Activated T-cell treated with anti-CD3 and anti-CD28 coated beads, Interleukin-2, amount 50 U/mL, for 1 hour (primary cell): ENCODE measurements around the gene TRIO.

Source experiments
- DNase-seq: peaks from one replicate; pipeline ENCODE4 v3.0.0-alpha.2; 2020

Gene TRIO

GRCh38 chr5:14341571-14342230 lies 198.6 kb downstream of the TRIO start:
- no peak for DNase-seq

GRCh38 chr5:14342306-14342705 lies 199.2 kb downstream of the TRIO start:
- no peak for DNase-seq

GRCh38 chr5:14343376-14343775 lies 200.2 kb downstream of the TRIO start:
- DNase-seq, result no peak

DNA sequence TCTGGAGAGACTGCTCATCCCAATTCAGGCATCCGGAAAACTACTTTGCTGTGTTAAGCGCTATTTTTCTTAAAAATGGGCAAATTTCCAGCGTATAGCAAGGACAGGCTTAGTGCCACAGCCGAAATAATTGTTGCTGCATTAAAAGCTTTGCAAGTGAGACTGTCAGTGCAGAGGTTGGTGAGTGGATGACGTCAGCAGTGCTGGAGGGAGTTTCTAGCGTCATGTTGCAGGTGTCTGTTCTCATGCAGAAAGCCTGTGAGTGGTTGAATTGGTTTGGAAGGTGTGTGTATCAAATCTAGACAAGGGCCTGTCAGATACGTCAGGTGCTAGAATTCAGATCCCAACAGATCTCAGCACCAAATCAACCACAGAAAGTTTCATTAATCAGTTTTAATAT lies 204.4 kb downstream of the TRIO start:
- DNase-seq, result no peak

DNA sequence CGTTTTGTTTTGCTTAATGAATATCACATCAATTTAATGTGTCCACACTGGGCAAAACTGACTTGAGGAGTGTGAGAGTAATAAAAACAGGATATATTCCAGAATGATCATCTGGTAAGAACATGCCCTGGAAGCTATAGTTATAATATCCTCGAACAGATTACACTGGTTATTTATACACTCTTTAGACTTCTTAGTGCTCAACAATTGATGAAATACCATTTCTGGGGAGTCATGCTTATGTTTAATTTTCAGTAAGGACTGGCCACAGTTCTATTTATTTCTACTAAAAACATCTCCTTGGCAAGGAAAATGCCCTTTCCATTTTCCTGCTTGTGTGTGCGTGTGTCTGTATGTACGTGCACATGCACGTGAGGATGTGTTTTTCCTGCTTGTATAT lies 205.0 kb downstream of the TRIO start:
- DNase-seq, result no peak

GRCh38 chr5:14349029-14349428 lies 205.9 kb downstream of the TRIO start:
- DNase-seq, result no peak

- no peak for DNase-seq
Measured at GRCh38 chr5:14351086-14351661, 208.0 kb downstream of the TRIO start.

DNA sequence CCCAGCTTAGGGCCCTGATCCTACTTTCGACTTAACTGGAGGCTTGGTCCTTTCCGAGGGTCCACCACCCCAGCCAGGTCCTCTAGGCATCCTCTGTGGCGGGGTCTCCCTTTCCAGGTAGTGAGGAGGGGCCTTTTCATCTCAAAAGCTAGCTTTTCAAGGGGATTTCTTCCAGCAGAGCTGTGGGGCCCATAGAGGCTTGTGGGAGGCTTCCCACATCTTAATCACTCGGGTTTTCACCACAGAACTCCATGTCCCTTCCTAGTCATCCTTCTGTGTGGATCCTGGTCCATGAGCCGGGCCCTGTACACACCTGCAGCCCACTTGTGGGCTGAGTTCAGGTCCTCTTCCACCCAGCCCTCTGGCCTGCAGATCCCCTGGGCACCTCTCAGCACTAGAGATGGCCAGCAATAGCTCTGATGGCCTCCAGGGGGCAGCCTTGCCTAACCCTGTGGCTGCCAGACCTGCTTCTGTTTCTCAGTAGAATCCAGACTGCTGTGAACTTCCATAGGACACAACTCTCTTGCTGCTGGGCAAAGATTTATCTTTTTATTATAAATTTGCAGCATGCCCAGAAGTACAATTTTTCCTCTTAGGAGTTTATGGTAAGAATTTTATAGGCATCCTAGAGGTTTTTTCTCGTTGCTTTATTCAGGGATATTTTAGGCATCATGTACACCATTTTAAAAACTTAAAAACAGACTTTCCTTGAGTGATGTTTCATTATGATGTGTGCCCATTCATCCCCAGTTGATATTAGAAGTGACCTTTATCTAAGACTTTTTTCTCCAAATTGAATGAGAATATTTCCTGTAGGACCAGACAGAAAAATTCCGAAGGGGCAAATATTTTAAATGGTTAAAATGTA lies 208.9 kb downstream of the TRIO start:
- peak; percentile 59 for DNase-seq

GRCh38 chr5:14353726-14354474 lies 210.8 kb downstream of the TRIO start:
- DNase-seq, result no peak

GRCh38 chr5:14355391-14355790 lies 212.2 kb downstream of the TRIO start:
- no peak for DNase-seq

- DNase-seq, result no peak
Measured at GRCh38 chr5:14356305-14356704, 213.2 kb downstream of the TRIO start.

GRCh38 chr5:14357441-14357840 lies 214.3 kb downstream of the TRIO start:
- no peak for DNase-seq

DNA sequence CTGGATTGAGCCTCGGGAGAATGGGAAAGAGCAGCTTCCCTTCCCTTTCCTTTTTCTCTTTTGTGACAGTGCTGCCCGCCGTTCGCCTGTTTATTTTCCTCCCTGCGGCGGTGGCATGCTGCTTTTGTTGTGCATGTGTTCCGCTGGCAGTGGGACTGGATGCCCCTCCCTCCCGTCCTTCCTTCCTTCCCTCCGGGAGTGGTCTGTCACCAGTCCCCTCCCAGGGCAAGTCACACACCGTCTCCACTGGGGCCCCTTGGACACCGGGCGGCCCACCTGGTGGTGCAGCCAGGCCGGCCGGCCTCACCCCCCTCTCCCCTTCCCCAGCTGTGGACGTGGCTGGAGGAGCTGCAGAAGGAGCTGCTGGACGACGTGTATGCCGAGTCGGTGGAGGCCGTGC lies 214.7 kb downstream of the TRIO start:
- DNase-seq, result no peak

GRCh38 chr5:14358536-14358935 lies 215.4 kb downstream of the TRIO start:
- no peak for DNase-seq

DNA sequence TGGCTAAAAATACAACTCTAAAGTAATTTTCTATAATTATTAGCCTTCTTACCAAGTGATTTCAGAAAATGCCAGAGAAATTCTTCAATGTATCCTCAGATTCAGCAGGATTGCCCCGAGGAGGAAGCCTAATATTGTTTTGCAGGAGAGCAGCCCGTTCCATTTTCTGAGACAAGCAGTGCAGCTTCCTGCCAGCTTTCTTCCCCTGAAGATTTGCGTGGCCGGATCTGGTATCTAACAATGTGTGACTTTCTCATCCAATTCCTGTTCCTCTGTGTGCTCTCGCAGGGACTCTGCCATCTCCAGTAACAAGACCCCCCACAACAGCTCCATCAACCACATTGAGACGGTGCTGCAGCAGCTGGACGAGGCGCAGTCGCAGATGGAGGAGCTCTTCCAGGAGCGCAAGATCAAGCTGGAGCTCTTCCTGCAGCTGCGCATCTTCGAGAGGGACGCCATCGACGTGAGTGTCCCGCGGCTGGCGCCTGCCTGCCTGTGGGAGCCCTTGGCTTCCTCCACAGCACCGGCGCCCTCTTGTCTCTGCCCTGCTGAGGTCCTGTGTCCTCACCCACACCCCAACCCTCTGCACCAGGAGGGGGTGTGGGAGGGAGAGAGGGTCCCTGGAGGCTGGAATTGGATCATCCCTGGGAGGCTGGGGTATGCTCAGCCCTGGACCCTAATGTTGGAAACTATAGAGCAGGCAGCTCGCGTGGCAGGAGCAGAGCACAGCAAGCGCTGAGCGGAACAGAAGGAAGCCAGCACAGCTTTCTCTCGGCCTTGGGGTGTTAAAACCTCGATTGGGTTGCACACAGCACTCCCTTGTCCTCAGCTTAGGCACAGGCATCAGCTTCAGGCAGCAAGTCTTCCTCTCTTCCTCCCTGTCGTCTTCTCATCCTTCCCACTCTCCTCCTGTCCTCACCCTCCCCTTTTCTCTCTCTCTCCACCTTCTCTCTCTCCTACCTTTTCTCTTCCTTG lies 216.2 kb downstream of the TRIO start:
- DNase-seq, result no peak

GRCh38 chr5:14362491-14362890 lies 219.3 kb downstream of the TRIO start:
- no peak for DNase-seq

- DNase-seq, result no peak
Measured at GRCh38 chr5:14364096-14364495, 221.0 kb downstream of the TRIO start.

- peak; percentile 20 for DNase-seq
Measured at GRCh38 chr5:14364576-14365472, 221.7 kb downstream of the TRIO start.

DNA sequence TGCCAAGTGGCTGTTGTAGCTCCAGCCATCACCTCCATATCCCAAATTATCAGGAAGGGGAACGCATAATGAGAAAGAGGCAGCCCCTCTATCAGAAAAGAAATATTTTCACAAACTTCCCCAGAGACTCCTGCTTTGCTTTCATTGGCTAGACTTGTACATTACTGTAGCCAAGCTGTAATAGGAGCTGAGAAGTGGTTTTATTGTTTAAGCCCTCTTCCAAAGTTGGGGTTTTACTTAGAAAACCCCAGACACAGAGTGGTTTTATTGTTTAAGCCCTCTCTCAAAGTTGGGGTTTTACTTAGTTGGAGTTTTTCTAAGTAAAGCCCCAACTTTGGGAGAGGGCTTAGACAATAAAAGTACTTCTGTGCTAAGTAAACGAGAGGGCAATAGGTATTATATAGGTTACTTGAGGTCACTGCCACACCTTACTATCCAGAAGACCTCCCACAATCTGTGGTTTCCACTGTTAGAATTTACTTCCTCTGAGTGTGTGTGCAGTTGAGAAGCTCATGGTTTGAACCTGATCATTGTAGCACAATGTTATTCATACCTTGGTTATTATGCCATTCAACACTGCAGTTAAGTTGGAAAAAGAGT lies 222.8 kb downstream of the TRIO start:
- no peak for DNase-seq

GRCh38 chr5:14366763-14367162 lies 223.6 kb downstream of the TRIO start:
- no peak for DNase-seq

DNA sequence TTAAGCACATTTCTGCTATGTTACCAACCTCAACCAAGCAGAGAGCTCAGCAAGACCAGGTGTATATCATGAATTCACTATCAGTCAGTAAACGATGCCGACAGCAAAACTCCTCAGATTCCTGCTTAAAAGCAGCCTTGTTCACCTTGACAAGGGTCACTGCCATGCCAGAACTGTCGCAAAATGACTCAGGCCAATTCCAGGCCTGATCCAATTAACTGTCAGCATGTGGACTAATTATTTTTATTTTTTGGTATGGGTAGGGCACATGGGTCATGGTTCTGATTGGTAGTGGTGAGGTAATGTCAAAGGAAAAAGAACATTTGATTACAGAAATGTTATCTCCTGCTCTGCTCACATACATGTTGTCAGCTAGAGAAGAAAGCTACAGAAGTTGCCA lies 224.2 kb downstream of the TRIO start:
- no peak for DNase-seq
